SK-N-SH treated with all-trans-retinoic acid at 6 μM for 48 hours (cell line): ENCODE results near the gene IL23R.

ENCODE experiments used
- ARNTL ChIP-seq: fragments of 450-650 bp; formaldehyde crosslinking; IDR thresholded peaks from 2 replicates; pipeline ENCODE4 v1.5.0; 2020; ENCODE audit warnings: low read depth, mild to moderate bottlenecking, moderate library complexity, borderline replicate concordance
- CREB5 ChIP-seq: fragments of 250-450 bp; sonication (Bioruptor Pico); IDR thresholded peaks from 2 replicates; pipeline ENCODE4 v1.5.1; 2020; ENCODE audit warnings: low read depth, mild to moderate bottlenecking, moderate library complexity
- CSRNP3 ChIP-seq: fragments of 250-450 bp; sonication (Bioruptor Pico); IDR thresholded peaks from 2 replicates; pipeline ENCODE4 v1.5.1; 2021; ENCODE audit warnings: mild to moderate bottlenecking, moderate library complexity
- ESRRG ChIP-seq: fragments of 250-450 bp; sonication (Bioruptor Pico); IDR thresholded peaks from 2 replicates; pipeline ENCODE4 v1.6.1; 2021; ENCODE audit warnings: mild to moderate bottlenecking
- RARB ChIP-seq: fragments of 250-450 bp; sonication (Bioruptor Pico); IDR thresholded peaks from 2 replicates; pipeline ENCODE4 v1.8.0; 2021; ENCODE audit warnings: mild to moderate bottlenecking, moderate library complexity
- TOX ChIP-seq: fragments of 250-450 bp; sonication (Bioruptor Pico); IDR thresholded peaks from 2 replicates; pipeline ENCODE4 v1.8.0; 2021; ENCODE audit warnings: mild to moderate bottlenecking, moderate library complexity, borderline replicate concordance
- ZNF565 ChIP-seq: fragments of 450-650 bp; formaldehyde crosslinking; conservative IDR thresholded peaks from 2 replicates; pipeline ENCODE4 v1.5.0; 2020; ENCODE audit warnings: low read depth, mild to moderate bottlenecking, moderate library complexity

GRCh38 chr1:67118191-67118590 lies 48.1 kb upstream of the IL23R start:
- TF ChIP-seq CSRNP3 (no peak), ESRRG (CRISPR knock-in tag) (no peak), CREB5 (CRISPR knock-in tag) (no peak), RARB (CRISPR knock-in tag) (no peak), ZNF565 (CRISPR knock-in tag) (no peak), ARNTL (CRISPR knock-in tag) (no peak), TOX (CRISPR knock-in tag) (no peak)
